Occipital lobe (tissue), 3 donors: ENCODE results near the gene THEM4. TPM values are rescaled to one million over a fixed set of nuclear protein-coding genes. Genes with fewer than 3 reads are reported as not detected.

Source experiments
- DNase-seq: peaks from one replicate; lab custom pipeline; 2025; lab: John Stamatoyannopoulos, UW
- small RNA-seq: library from RNA; depleted of rRNA; stranded (forward); fragments of <200 nt; gene quantifications from one replicate; pipeline ENCODE3, GENCODE V24; 2014
- total RNA-seq: library from RNA; depleted of rRNA; stranded (reverse); fragments of >200 nt; gene quantifications from one replicate; pipeline ENCODE4 v1.2.3, GENCODE V29; 2014

THEM4 gene
- total RNA-seq, 1 donor from 2014 or later, result 2.0 TPM

DNA sequence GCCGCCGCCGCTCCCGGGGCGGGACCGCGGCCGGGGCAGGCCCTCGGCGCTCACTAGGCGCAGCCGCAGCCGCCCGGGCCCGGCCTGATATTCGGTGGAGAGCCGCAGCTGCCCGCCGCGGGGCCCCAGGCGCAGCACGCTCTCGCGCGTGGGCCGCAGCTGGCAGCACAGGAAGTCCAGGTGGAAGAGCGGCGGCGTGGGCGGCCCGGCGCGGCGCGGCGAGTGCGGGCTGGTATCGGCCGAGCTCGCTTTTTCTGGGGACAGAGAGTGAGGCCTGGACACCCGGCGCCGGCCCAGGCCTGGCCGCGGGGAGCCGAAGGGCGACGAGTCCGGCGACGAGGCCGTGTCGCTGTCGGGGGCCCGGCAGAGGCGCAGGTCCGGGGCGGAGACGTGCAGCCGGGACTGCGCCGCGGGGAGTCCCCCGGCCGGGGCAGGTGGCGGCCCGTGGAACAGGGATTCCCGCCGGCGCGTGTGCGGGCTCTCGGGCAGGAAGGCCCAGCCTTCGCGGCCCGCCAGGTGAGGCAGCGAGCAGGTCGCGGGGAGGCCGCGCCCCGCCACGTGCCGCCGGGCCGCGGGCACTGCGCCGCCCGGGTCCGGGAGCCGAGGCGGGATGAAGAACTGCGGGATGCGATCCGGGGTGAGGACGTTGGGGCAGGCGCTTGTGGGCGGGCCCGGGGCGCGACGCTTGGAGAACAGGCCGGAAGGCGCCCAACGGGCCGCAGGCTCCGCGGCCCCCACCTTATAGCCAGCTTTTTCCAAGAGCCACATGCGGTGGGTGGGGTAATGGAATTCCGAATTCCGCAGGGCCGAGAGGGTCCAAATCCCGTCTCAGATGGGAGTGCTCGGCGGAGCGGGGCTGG is 70.9 kb downstream of the THEM4 start:
- DNase-seq, result no peak

DNA sequence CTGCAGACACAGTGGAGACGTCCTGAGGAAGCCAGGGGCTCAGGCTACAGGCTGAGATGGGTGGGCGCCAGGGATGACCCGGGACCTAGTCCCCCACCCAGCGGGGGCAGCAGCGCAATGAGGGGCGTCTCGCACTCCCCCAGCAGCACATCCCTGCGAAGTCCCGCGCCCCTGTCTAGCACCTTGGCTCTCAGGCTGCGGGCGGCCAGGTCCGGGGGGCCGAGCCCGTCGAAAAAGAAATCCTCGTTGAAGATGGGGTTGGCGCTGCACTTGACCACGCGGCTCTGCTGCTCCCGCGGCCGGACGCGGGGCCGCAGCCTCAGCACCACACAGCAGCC is 71.5 kb downstream of the THEM4 start:
- DNase-seq, result no peak

GRCh38 chr1:151837197-151837596 is 72.1 kb downstream of the THEM4 start:
- no peak for DNase-seq

- no peak for DNase-seq
Observed at GRCh38 chr1:151835596-151835995, 73.7 kb downstream of the THEM4 start.

DNA sequence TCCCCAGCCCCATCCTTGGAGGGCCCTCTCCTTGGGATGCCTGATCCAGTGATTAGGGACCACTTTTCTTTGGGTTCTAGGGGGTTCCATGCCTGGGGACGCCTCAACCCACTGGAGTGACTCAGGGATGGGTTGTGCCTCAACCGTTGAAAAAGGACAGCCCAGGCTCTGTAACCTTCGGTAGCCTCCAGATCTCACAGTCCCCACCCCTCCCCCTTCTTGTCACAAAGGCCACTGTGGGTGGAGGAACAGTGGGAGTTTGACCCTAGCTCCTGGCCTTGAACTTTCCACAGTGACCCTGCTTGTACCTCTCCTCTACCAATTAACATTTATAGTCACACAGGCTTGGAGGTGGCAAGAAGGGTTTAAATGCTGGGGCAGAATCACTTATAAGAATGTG is 75.1 kb downstream of the THEM4 start:
- DNase-seq, result no peak

- DNase-seq, result no peak
Observed at GRCh38 chr1:151833172-151833900, 76.0 kb downstream of the THEM4 start.

GRCh38 chr1:151832318-151832980 is 76.9 kb downstream of the THEM4 start:
- DNase-seq, result peak; percentile 21

GRCh38 chr1:151831605-151832004 is 77.7 kb downstream of the THEM4 start, which contains the start of gene RORC:
Gene RORC, minus strand, starts transcription at chr1:151831802. Its CDS starts 38 bp downstream, at chr1:151831764.
- no peak for DNase-seq

GRCh38 chr1:151831256-151831591 is 78.1 kb downstream of the THEM4 start:
- no peak for DNase-seq

GRCh38 chr1:151830055-151830454 is 79.3 kb downstream of the THEM4 start:
- no peak for DNase-seq

DNA sequence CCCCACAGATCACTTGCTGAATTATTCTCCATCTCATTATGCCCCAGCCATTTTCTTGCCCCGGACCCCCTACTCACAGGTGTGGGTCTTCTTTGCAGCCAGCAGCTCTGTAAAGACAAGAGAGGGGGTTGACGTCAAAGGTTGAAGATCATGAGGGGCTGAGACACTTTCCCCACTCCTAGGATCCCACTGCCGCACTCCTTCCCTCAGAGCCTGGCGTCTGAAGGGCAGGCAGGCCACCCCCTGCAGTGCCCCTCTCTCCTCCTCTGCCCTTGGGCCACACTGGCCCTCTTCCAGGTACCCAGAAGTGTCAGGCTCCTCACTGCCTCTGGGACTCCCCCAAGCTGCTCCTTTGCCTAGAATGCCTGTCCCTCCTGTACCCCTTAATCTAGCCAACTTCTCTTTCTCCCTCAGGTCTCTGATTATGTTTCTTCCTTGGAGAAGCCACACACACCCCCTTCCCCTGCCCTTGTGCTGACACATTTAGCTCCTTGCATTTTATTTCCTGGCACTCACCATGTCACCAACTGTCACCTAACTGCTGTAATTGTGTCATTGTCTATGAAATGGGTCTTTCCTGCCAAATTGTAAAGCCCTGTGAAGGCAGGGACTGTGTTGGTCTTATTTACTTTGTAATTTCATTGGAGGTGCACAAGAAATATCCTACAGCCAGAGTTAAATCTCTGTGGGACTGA is 79.8 kb downstream of the THEM4 start:
- DNase-seq, result no peak

DNA sequence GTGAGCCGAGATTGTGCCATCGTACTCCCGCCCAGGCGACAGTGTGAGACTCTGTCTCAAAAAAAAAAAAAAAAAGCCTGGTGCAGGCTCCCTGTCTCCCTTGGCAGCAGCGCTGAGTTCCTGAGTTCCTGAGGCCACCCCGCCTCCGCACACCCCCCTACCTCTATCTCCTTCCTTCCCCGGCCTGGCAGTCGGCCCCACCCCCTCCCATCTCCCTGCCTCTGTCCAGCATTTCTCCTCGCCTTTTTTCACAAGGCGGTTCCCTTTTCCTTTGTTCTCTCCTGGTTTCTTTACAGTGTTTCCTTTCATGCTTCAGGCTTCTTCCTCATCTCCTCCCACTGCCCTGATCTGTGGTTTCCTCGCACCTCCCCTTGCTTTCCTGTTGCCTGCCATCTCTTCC is 80.4 kb downstream of the THEM4 start:
- DNase-seq, result no peak

GRCh38 chr1:151827853-151828252 is 81.5 kb downstream of the THEM4 start:
- no peak for DNase-seq

DNA sequence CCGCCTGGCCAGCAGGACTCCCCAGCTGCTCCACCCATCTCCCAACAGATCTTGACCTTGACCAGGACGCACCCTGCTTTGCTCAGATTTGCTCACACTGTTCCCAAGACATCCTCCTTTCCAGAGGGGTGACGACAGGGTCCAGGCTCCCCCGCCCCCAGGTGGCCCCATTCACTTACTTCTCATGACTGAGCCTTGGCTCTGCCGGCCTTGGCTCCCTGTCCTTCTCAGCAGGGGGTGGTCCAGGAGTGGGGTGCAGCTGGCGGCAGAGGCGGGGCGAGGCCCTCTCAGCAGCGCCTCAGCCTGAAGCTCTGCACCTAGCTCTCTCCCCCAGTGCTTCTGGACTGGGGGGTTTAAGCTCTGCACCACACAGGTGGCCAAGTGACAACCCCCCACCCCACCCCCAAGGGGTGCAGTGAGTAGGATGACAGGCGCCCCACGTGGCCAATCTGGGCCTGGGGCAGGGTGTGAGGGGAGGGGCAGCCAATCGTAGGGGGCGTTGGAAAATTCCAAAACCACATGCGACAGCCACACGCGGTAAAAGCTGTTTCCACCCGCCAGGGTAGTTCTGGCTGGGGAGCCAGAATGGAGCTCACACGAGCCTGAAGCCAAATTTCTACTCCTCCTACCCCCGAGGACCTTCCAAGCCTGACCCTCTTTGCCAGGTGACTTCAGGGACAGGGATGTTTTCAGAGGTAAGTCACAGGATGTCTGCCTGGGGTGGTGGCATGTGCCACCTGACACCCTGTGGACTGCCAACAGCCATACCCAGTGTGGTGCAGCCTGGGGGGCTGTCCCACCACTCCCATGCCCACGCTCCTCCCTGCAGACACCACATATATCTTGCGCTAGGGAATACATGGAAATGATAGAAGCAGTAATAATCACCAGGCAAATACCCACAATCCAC is 83.3 kb downstream of the THEM4 start:
- DNase-seq, result no peak

GRCh38 chr1:151825204-151825603 is 84.1 kb downstream of the THEM4 start:
- DNase-seq, result no peak

Small RNAs within 50 kb of the gene (small RNA-seq; reads per million reads assigned to genes)
- not detected for gene RF00019

Other genes starting within 250 kb of the THEM4 start
- 31.4 TPM for gene CELF3, start 192.7 kb downstream of the THEM4 start, total RNA-seq
- 7.8 TPM for gene RIIAD1, start 188.0 kb downstream of the THEM4 start, total RNA-seq
- 44.6 TPM for gene MRPL9, start 146.0 kb downstream of the THEM4 start, total RNA-seq
- 17.6 TPM for gene TDRKH, start 119.0 kb downstream of the THEM4 start, total RNA-seq
- gene LINGO4, start 104.1 kb downstream of the THEM4 start, total RNA-seq, result not detected
- 0.16 TPM for gene RORC, start 77.7 kb downstream of the THEM4 start, total RNA-seq
- 0.16 TPM for gene C2CD4D, start 69.7 kb downstream of the THEM4 start, total RNA-seq
- not detected for gene THEM5, start 55.8 kb downstream of the THEM4 start, total RNA-seq
- gene S100A10, start 84.3 kb upstream of the THEM4 start, total RNA-seq, result 2.8 TPM
- 0.78 TPM for gene S100A11, start 127.5 kb upstream of the THEM4 start, total RNA-seq
- gene TCHHL1, start 179.6 kb upstream of the THEM4 start, total RNA-seq, result not detected
- not detected for gene TCHH, start 205.9 kb upstream of the THEM4 start, total RNA-seq
- gene RPTN, start 249.7 kb upstream of the THEM4 start, total RNA-seq, result not detected